ENCODE results near the gene GSTM2. TPM values are rescaled to one million over a fixed set of nuclear protein-coding genes. Genes with fewer than 3 reads are reported as not detected.

GSTM2 gene
- total RNA-seq, 1 experiment from 2014 or later = 47.3 TPM

DNA sequence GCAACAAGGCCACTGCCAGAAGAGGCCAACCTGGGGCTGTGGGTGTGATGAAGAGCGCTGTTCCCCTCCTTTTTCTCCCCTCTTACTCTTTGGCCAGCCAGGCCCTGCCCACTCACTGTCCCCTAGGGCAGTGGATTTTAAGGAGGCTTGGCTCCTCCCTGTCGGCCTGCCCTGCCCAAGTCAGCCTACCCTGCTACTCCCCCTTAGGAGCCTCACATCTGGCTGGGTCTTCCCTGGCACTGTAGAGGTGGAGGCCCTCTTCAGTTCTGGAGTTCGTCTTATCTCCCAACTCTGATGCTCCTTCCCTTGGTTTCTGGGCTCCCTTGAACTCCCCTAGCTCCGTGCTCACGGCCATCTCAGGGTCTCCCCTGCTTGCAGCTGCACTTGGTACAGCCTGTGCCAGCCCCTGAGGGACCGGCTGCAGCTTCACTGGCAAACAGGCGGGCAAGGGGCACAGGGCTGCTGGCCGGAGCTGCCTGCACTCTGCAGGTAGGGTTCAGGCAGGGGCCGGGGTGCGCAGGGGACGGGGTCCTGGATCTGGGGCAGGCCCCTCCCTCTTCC lies 44.2 kb upstream of the GSTM2 start:
- POLR2A ChIA-PET (ENCODE audit: low non-redundant PET) = no interaction called here
- Histone ChIP-seq H3K4me3 (ENCODE audit: low read depth, low read length, poor library complexity, severe bottlenecking) (no peak overlapping the region), H3K9me3 (ENCODE audit: low read depth, low read length, poor library complexity, severe bottlenecking) (no peaks in the 10 kb centered on the region), H3K27ac (ENCODE audit: low read depth, low read length, poor library complexity, severe bottlenecking) (peak overlapping the region; percentile 92), H3K4me1 (ENCODE audit: insufficient read depth, low read length, poor library complexity, severe bottlenecking) (peaks cover 39% of the 10 kb centered on the region), H3K27me3 (replicated peaks; ENCODE audit: insufficient read depth, low read depth, low read length, poor library complexity) (no peaks in the 10 kb centered on the region), H3K36me3 (ENCODE audit: insufficient read depth, low read length, poor library complexity, severe bottlenecking) (peaks cover 24% of the 10 kb centered on the region)
- BruUV-seq (replicated peaks) = no TSS peak
- no peak for DNase-seq (ENCODE audit: low spot score)
- CTCF ChIA-PET = no interaction called here
- intact Hi-C loops (cut with micrococcal nuclease; ENCODE audit: unreplicated experiment) = loop anchor here (5.0 kb wide), 1 partner anchor 76 kb away; the partner anchor contains the start of gene GNAI3
- TF ChIP-seq, protein P1, sequence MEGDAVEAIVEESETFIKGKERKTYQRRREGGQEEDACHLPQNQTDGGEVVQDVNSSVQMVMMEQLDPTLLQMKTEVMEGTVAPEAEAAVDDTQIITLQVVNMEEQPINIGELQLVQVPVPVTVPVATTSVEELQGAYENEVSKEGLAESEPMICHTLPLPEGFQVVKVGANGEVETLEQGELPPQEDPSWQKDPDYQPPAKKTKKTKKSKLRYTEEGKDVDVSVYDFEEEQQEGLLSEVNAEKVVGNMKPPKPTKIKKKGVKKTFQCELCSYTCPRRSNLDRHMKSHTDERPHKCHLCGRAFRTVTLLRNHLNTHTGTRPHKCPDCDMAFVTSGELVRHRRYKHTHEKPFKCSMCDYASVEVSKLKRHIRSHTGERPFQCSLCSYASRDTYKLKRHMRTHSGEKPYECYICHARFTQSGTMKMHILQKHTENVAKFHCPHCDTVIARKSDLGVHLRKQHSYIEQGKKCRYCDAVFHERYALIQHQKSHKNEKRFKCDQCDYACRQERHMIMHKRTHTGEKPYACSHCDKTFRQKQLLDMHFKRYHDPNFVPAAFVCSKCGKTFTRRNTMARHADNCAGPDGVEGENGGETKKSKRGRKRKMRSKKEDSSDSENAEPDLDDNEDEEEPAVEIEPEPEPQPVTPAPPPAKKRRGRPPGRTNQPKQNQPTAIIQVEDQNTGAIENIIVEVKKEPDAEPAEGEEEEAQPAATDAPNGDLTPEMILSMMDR (conservative IDR thresholded peaks at IDR 0.05; ENCODE audit: low read depth, low read length) = no peak
- TF ChIP-seq EZH2 (IDR thresholded peaks at IDR 0.05; ENCODE audit: borderline replicate concordance, low read depth, low read length, poor library complexity, severe bottlenecking) = no peak

GRCh38 chr1:109624201-109625010 lies 43.5 kb upstream of the GSTM2 start:
- H3K4me1 ChIP-seq (ENCODE audit: insufficient read depth, low read length, poor library complexity, severe bottlenecking) = peaks cover 32% of the 10 kb centered on the region
- H3K4me3 ChIP-seq (ENCODE audit: low read depth, low read length, poor library complexity, severe bottlenecking) = no peak overlapping the region
- peaks cover 31% of the 10 kb centered on the region for H3K36me3 ChIP-seq (ENCODE audit: insufficient read depth, low read length, poor library complexity, severe bottlenecking)
- DNase-seq (ENCODE audit: low spot score) = no peak
- ChIA-PET POLR2A (ENCODE audit: low non-redundant PET) (no interaction called here), CTCF (no interaction called here)
- no peak for TF ChIP-seq EZH2 (IDR thresholded peaks at IDR 0.05; ENCODE audit: borderline replicate concordance, low read depth, low read length, poor library complexity, severe bottlenecking)
- TF ChIP-seq, protein P1 (conservative IDR thresholded peaks at IDR 0.05; ENCODE audit: low read depth, low read length) = no peak
- H3K27ac ChIP-seq (ENCODE audit: low read depth, low read length, poor library complexity, severe bottlenecking) = peak overlapping the region; percentile 92
- no TSS peak for BruUV-seq (replicated peaks)
- intact Hi-C loops (cut with micrococcal nuclease; ENCODE audit: unreplicated experiment) = loop anchor here (5.0 kb wide), 1 partner anchor 77 kb away; the partner anchor contains the start of gene GNAI3
- no peaks in the 10 kb centered on the region for H3K27me3 ChIP-seq (replicated peaks; ENCODE audit: insufficient read depth, low read depth, low read length, poor library complexity)
- H3K9me3 ChIP-seq (ENCODE audit: low read depth, low read length, poor library complexity, severe bottlenecking) = no peaks in the 10 kb centered on the region

DNA sequence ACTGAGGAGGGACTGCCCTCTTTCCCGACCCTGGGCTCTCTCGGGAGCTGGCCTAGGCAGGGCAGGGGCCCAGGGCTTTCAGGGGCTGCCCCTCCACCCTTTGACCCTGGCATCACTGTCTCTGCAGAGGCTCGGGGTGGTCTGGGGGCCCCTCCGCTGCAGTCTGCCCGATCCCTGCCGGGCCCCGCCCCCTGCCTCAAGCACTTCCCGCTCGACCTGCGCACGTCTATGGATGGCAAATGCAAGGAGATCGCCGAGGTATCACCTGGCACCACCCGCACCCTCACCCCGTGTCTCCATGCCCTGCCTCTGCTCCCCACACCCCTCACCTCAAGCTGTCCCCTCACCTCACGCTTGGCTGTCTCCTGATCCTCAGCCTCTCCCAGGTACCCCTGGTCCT lies 42.7 kb upstream of the GSTM2 start:
- no peak for DNase-seq (ENCODE audit: low spot score)
- no peaks in the 10 kb centered on the region for H3K9me3 ChIP-seq (ENCODE audit: low read depth, low read length, poor library complexity, severe bottlenecking)
- ChIA-PET POLR2A (ENCODE audit: low non-redundant PET) (no interaction called here), CTCF (no interaction called here)
- intact Hi-C loops (cut with micrococcal nuclease; ENCODE audit: unreplicated experiment) = no loop called here
- no TSS peak for BruUV-seq (replicated peaks)
- H3K36me3 ChIP-seq (ENCODE audit: insufficient read depth, low read length, poor library complexity, severe bottlenecking) = peaks cover 38% of the 10 kb centered on the region
- peak overlapping the region; percentile 92 for H3K27ac ChIP-seq (ENCODE audit: low read depth, low read length, poor library complexity, severe bottlenecking)
- TF ChIP-seq EZH2 (IDR thresholded peaks at IDR 0.05; ENCODE audit: borderline replicate concordance, low read depth, low read length, poor library complexity, severe bottlenecking) = no peak
- TF ChIP-seq, protein P1 (conservative IDR thresholded peaks at IDR 0.05; ENCODE audit: low read depth, low read length) = no peak
- no peaks in the 10 kb centered on the region for H3K27me3 ChIP-seq (replicated peaks; ENCODE audit: insufficient read depth, low read depth, low read length, poor library complexity)
- peaks cover 30% of the 10 kb centered on the region for H3K4me1 ChIP-seq (ENCODE audit: insufficient read depth, low read length, poor library complexity, severe bottlenecking)
- no peak overlapping the region for H3K4me3 ChIP-seq (ENCODE audit: low read depth, low read length, poor library complexity, severe bottlenecking)
